ENCODE data around the gene MTHFSD.

The MTHFSD gene

GRCh38 chr16:86584071-86584685 is 29.1 kb upstream of the MTHFSD start:
- no peak for DNase-seq

GRCh38 chr16:86581458-86581857 is 26.4 kb upstream of the MTHFSD start:
- no peak for DNase-seq

- DNase-seq: no peak
Measured at GRCh38 chr16:86580791-86581170, 25.7 kb upstream of the MTHFSD start.

- DNase-seq: no peak
Measured at GRCh38 chr16:86580063-86580790, 25.2 kb upstream of the MTHFSD start.

GRCh38 chr16:86579268-86580062 is 24.4 kb upstream of the MTHFSD start:
- no peak for DNase-seq

- DNase-seq: peak; percentile 47
Measured at GRCh38 chr16:86578611-86579267, 23.7 kb upstream of the MTHFSD start.

GRCh38 chr16:86578061-86578599 is 23.1 kb upstream of the MTHFSD start, which contains the start of gene FOXL1:
Gene FOXL1, plus strand, starts transcription at chr16:86578549. Its CDS starts 175 bp downstream, at chr16:86578724.
- DNase-seq: peak; percentile 56

GRCh38 chr16:86577314-86577971 is 22.4 kb upstream of the MTHFSD start:
- DNase-seq: no peak

GRCh38 chr16:86576591-86577313 is 21.7 kb upstream of the MTHFSD start:
- no peak for DNase-seq

GRCh38 chr16:86575754-86576557 is 20.9 kb upstream of the MTHFSD start:
- DNase-seq: peak; percentile 80

GRCh38 chr16:86575095-86575685 is 20.2 kb upstream of the MTHFSD start:
- no peak for DNase-seq

- no peak for DNase-seq
Measured at GRCh38 chr16:86574646-86575045, 19.6 kb upstream of the MTHFSD start.

- DNase-seq: no peak
Measured at GRCh38 chr16:86573646-86574508, 18.8 kb upstream of the MTHFSD start.

GRCh38 chr16:86573215-86573614 is 18.2 kb upstream of the MTHFSD start:
- no peak for DNase-seq

GRCh38 chr16:86572606-86573005 is 17.6 kb upstream of the MTHFSD start:
- no peak for DNase-seq

- no peak for DNase-seq
Measured at GRCh38 chr16:86572041-86572521, 17.0 kb upstream of the MTHFSD start.

- no peak for DNase-seq
Measured at GRCh38 chr16:86571530-86571915, 16.5 kb upstream of the MTHFSD start.

- DNase-seq: no peak
Measured at GRCh38 chr16:86570558-86571529, 15.8 kb upstream of the MTHFSD start.
